ENCODE data around the gene ODAD3.
A peak's percentile ranks its signal among the peaks of the same experiment; 100 is the strongest.
"Not testable (repeated sequence)": the region's sequence is repeated elsewhere in the genome, so short reads cannot be mapped to it uniquely, and the experiment has no call there.

Gene ODAD3

GRCh38 chr19:11437955-11438354 is 3.0 kb upstream of the ODAD3 start:
- no peak for DNase-seq (ENCODE audit: low read depth)

DNA sequence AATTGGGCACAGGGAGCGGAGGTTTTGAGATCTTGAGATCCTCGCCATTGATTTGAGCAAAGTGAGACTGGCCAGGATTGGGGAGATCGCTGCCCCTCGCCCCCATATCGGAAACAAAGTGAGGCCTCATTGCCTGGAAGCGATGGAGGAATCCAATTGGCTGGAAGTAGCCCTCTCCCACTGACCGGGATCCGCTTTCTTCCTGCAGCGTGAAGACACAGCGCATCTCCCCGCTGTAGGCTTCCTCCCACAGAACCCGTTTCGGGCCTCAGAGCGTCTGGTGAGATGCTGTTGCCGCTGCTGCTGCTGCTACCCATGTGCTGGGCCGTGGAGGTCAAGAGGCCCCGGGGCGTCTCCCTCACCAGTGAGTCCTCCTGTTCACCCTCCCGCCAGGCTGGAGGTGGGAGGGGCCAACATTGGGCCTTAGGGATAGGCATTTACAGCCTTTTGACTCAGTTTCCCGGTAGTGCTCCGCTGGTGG is 952 bp upstream of the ODAD3 start:
- no peak for DNase-seq (ENCODE audit: low read depth)

DNA sequence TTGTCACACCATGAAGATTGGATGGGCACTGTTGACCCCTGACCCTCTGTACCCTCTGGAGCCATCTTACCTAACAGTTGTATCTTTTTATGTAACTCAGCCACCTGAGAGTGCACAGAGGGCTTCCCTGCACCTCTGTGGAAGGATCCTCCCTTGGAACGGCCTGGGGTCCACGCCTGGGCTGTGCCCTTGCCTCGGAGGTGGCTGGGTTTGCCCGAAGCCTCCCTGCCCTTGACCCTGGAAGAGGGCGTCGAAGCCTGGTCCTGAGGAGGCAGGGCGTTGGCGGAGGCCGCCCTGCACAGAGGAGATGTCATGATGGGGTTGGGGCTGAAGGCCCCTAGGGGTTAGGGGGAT is 241 bp downstream of the ODAD3 start:
- DNase-seq (ENCODE audit: low read depth), result no peak

- not testable (repeated sequence) for DNase-seq (ENCODE audit: low read depth)
Measured at GRCh38 chr19:11433526-11433925, 1.4 kb downstream of the ODAD3 start.

DNA sequence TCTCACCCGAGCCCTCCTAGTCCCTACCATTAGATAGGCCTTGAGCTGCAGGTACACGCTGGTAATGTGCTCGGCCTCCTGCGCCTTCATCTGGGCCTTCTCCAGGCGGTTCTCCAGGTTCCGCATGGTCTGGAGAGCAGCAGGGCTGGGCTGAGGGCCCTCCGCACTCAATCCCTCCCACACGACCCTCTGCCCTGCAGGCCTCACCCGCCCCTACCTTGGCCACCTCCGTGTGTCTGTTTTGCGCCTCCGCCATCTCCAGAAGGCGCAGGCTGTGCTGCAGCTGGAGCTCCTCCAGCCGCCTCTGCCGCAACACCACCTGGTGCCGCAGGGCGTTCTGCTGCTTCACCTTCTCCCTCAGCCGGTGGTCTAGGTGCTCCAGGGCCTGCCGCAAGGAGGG is 8.3 kb downstream of the ODAD3 start:
- no peak for DNase-seq (ENCODE audit: low read depth)

- DNase-seq (ENCODE audit: low read depth), result no peak
Measured at GRCh38 chr19:11425719-11426457, 9.0 kb downstream of the ODAD3 start.

DNA sequence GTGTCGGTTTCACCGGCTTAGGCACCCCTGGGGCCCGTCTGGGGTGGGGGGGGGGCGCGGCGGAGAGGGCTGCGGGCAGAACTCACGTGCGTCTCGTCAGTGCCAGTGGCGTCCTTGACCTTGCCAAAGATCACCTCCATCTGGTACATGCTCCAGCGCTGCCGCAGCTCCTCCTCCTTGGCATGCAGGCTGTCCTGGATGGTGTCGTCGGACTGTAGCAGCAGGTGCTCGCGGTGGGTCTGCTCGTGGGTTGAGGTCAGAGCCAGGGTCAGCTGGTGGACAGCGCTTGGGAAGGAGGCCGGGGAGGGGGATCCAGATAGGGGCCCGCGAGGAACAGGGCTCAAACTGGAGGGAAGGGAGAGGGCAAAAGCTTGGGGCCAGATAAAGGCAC is 11.1 kb downstream of the ODAD3 start:
- no peak for DNase-seq (ENCODE audit: low read depth)

DNA sequence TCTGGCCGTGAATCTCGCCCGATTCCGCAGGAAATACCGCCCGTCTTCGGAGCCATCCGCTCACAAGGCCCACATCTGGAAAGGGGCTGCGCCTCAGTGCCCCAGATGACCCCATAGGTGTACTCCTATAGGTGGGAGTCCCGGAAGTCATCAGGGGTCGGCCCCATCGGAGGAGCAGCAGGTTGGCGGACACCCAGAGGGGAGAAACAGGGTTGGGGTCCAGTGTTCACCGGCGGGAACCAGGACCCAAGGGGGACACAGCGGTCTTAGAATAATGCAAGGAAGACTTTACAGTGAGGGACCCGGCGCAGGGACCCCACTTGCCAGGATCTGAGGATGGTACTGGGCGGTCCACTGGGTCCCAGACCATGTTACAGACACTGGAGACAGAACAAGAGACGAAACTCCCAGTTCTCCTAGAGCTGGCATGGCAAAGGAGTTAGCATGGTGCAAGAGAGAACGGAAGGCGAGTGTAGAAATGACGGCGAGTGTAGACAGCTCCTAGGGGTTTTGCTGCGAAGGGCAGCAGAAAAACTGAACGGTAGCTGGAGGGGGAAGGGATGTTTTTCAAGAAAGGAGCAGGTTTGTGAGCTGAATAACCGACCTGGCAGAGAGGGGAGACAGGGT is 11.6 kb downstream of the ODAD3 start:
- no peak for DNase-seq (ENCODE audit: low read depth)

DNA sequence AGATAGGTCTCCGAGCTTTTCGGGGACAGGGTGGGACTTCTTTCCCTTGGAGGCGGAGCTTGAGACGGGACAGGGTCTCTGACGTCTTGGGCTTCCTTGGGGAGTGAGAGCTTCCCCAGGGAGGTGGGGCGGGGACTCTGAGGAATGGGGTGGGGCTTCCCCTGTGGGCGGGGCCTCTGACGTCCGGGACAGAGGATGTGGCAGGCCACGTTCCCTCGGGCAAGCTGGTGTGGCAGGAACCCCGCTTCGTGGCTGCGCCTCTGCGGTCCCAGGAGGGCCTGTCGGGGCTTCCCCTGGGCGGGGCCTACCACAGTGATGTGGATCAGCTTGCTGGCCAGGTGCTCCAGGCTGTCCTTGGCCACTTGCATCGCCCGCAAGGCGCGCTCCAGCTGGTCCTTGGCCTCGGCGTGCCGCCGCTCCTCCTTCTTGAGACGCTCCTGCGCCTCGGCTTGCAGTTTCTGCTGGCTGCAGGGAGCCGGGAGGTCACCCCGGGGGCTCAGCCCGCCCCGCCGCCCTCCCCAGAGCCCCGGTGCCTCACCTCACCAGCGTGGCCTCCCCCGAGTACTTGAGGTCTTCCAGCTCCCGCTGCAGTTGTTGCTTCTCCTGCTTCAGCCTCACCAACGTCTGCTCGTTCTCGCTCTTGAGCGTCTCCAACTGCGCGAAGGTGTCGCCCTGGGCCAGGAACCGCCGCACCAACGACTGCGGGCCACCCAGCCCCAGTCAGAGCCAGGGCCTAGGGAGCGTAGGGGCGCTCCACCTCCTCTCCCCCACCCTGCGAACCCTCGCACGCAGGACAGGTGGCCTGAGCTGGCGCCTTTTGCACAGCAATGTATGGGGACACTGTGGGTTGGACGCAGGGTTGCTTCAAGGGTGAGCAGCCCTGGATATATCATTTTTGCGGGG is 12.5 kb downstream of the ODAD3 start:
- peak; percentile 32 for DNase-seq (ENCODE audit: low read depth)

GRCh38 chr19:11421371-11422098 is 13.4 kb downstream of the ODAD3 start:
- no peak for DNase-seq (ENCODE audit: low read depth)

DNA sequence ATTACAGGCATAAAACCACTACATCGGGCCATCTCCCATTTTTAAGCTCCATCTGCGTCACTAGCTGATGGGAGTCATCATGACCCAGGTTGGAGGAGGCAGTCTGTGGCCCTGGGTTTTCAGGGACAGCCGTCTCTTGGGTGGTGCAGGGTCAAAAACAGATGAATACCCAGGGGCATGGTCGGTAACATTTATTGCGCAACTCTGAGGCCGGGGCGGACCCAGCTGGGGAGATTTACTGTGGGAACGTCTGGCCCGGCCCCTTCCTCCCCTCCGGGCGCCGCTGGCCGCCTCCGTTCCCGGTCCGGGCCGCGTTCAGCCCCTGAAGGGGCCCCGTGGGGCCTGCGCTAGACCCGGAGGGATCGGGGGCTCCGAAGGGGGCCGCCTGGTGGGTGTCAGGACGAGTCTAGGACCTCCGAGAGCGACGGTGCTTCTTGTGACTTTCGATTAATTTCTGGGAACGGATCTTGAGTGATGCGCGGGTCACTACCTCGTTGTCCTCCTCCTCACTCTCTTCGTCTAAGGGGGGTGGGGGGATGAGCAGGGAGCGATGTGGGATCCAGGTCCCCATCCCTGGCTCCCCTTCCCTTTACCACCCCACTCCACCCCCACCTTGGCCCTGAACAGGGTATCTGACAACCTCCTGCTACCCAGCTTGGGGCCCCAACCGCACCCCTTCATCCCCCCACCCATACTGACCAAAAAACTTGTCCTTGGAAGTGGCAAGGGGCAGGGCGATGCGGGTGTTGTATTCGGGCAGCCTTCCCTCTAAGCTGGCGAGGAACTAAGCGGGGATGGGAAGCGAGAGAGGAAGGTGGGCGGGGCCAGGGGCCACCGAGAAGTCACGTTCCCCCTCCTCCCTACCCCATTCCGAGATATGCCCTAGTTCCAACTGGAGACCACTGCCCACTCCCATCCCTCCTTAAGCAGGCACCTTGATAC is 14.2 kb downstream of the ODAD3 start:
- no peak for DNase-seq (ENCODE audit: low read depth)

DNA sequence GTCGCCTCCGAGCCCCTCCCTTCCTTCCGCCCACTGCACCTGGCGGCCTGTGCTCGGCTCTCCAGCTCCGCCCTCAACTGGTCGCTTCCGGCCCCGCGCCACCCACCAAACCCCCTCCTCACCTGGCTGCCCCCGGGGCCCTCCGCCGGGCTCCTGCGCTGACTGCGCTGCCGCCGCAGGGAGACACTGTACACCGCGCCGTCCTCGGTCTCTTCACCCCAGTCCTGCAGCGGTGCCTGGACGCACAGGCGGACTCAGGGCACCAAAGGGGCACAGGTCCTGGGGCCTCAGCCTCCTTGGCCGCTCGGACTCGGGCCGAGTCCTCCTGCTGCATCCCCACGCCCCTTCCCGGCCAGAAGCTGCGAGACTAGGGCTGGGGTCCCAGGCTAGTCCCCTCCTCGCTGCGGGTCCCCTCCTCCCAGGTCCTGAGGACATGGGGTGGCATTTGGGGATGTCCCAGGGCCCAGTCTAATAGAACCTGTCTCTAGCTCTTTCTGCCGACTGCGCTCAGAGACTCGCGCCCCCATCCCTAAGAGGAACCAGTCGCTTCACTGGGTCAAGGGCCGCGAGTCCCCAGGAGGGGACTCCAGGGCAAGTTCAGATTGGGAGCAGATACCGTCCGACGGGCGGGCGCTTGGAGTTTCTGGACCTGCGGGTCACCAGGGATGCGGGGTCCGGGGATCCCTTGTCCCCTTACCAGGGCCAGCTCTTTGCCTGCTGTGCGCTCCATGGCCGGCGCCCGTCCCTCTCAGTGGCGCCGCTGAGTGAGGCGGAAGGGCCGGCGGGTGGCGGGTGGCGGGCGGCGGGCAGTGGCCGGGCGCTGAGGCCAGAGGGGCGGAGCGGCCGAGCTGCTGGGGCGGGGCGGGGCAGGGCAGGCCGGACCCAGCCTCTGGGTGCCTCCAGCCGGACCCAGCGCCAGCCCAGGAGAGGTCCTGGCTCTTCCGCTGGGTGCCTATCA is 16.1 kb downstream of the ODAD3 start, which contains the start of gene RGL3:
Gene RGL3 (minus strand): TSS at position 766 of the 958 bp plus-strand sequence. CDS start 36 bp downstream, at position 730.
- DNase-seq (ENCODE audit: low read depth), result no peak

- DNase-seq (ENCODE audit: low read depth), result no peak
Measured at GRCh38 chr19:11418094-11418548, 16.8 kb downstream of the ODAD3 start.

GRCh38 chr19:11416346-11417052 is 18.4 kb downstream of the ODAD3 start:
- DNase-seq (ENCODE audit: low read depth), result no peak

DNA sequence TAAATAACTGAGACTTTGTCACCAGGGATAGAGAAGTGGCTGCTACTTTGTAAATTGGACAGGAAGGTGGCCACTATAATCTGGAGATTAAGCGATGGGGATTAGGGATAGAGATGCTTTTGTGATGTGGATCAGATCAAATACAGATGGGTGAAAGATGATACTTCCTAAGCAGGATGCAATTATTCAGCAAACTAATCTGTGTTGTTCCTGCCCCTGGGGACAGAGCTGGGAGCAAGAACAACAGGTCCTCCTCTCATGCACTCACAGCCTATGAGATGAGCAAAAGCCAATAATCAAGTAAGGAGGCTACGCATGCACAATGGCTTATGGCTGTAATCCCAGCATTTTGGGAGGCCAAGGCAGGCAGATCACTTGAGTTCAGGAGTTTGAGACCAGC is 20.4 kb downstream of the ODAD3 start:
- DNase-seq (ENCODE audit: low read depth), result no peak

- no peak for DNase-seq (ENCODE audit: low read depth)
Measured at GRCh38 chr19:11410682-11411081, 24.2 kb downstream of the ODAD3 start.

DNA sequence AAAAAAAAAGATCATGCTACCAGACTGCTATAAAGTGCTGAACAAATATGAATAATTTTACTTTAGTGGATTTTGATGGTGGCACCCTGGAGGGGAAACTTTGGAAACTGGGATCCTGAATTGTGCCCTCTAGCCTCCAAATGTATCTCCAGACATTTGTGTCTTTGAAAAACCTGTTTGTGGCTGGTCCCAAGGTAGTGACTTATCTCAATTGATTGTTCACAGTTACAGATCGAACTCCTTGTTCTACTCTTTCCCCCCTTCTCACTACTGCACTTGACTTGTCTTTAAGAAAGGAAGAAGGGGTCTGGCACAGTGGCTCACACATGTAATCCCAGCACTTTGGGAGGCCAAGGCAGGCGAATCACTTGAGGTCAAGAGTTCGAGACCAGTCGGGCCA is 26.3 kb downstream of the ODAD3 start:
- DNase-seq (ENCODE audit: low read depth), result no peak

GRCh38 chr19:11406703-11407236 is 28.2 kb downstream of the ODAD3 start:
- DNase-seq (ENCODE audit: low read depth), result not testable (repeated sequence)
